SK-N-SH treated with all-trans-retinoic acid at 6 μM for 48 hours (cell line): Measurements from ENCODE around the gene EEF2.
"Not testable (repeated sequence)": the region's sequence is repeated elsewhere in the genome, so short reads cannot be mapped to it uniquely, and the experiment has no call there.

ENCODE experiments used
- ATAC-seq: fragments of 200-7000 bp; cut with Tn5 transposase; 3 replicates; pipeline ENCODE4 v1.9.1; 2020; ENCODE audit warnings: mild to moderate bottlenecking, moderate library complexity
- ARNTL ChIP-seq: fragments of 450-650 bp; formaldehyde crosslinking; IDR thresholded peaks from 2 replicates; pipeline ENCODE4 v1.5.0; 2020; ENCODE audit warnings: low read depth, mild to moderate bottlenecking, moderate library complexity, borderline replicate concordance
- BACH2 ChIP-seq: fragments of 250-450 bp; sonication (Bioruptor Pico); IDR thresholded peaks from 2 replicates; pipeline ENCODE4 v1.9.0; 2021; ENCODE audit warnings: mild to moderate bottlenecking, borderline replicate concordance
- CREB5 ChIP-seq: fragments of 250-450 bp; sonication (Bioruptor Pico); IDR thresholded peaks from 2 replicates; pipeline ENCODE4 v1.5.1; 2020; ENCODE audit warnings: low read depth, mild to moderate bottlenecking, moderate library complexity
- ESRRG ChIP-seq: fragments of 250-450 bp; sonication (Bioruptor Pico); IDR thresholded peaks from 2 replicates; pipeline ENCODE4 v1.6.1; 2021; ENCODE audit warnings: mild to moderate bottlenecking
- GLIS3 ChIP-seq: fragments of 250-450 bp; sonication (Bioruptor Pico); IDR thresholded peaks from 2 replicates; pipeline ENCODE4 v1.5.0; 2020; ENCODE audit warnings: mild to moderate bottlenecking, moderate library complexity
- ISL1 ChIP-seq: fragments of 250-450 bp; sonication (Bioruptor Pico); IDR thresholded peaks from 2 replicates; pipeline ENCODE4 v2.1.2; 2022; ENCODE audit warnings: mild to moderate bottlenecking, moderate library complexity
- OSR1 ChIP-seq: fragments of 250-450 bp; sonication (Bioruptor Pico); IDR thresholded peaks from 2 replicates; pipeline ENCODE4 v1.8.0; 2022; ENCODE audit warnings: moderate library complexity, mild to moderate bottlenecking, inconsistent platforms
- PPARA ChIP-seq: fragments of 250-450 bp; sonication (Bioruptor Pico); IDR thresholded peaks from 2 replicates; pipeline ENCODE4 v1.5.0; 2020; ENCODE audit warnings: mild to moderate bottlenecking, borderline replicate concordance
- RARB ChIP-seq: fragments of 250-450 bp; sonication (Bioruptor Pico); IDR thresholded peaks from 2 replicates; pipeline ENCODE4 v1.8.0; 2021; ENCODE audit warnings: mild to moderate bottlenecking, moderate library complexity
- SNAI2 ChIP-seq: fragments of 250-450 bp; sonication (Bioruptor Pico); IDR thresholded peaks from 2 replicates; pipeline ENCODE4 v1.5.0; 2020; ENCODE audit warnings: mild to moderate bottlenecking, moderate library complexity
- TCF4 ChIP-seq: fragments of 250-450 bp; sonication (Bioruptor Pico); IDR thresholded peaks from 2 replicates; pipeline ENCODE4 v1.8.0; 2021; ENCODE audit warnings: mild to moderate bottlenecking, moderate library complexity, borderline replicate concordance
- TOX ChIP-seq: fragments of 250-450 bp; sonication (Bioruptor Pico); IDR thresholded peaks from 2 replicates; pipeline ENCODE4 v1.8.0; 2021; ENCODE audit warnings: mild to moderate bottlenecking, moderate library complexity, borderline replicate concordance
- ZC3H10 ChIP-seq: fragments of 250-450 bp; sonication (Bioruptor Pico); IDR thresholded peaks from 2 replicates; pipeline ENCODE4 v1.5.1; 2021; ENCODE audit warnings: mild to moderate bottlenecking, moderate library complexity
- ZNF565 ChIP-seq: fragments of 450-650 bp; formaldehyde crosslinking; conservative IDR thresholded peaks from 2 replicates; pipeline ENCODE4 v1.5.0; 2020; ENCODE audit warnings: low read depth, mild to moderate bottlenecking, moderate library complexity
- ZNF70 ChIP-seq: fragments of 450-650 bp; formaldehyde crosslinking; IDR thresholded peaks from 2 replicates; pipeline ENCODE4 v1.5.0; 2020; ENCODE audit warnings: mild to moderate bottlenecking, moderate library complexity
- ZNF8 ChIP-seq: fragments of 450-650 bp; formaldehyde crosslinking; IDR thresholded peaks from 2 replicates; pipeline ENCODE4 v1.5.0; 2020; ENCODE audit warnings: mild to moderate bottlenecking, moderate library complexity
- TF ChIP-seq, protein P1 (sequence below): fragments of 250-450 bp; sonication (Bioruptor Pico); IDR thresholded peaks from 2 replicates; pipeline ENCODE4 v1.8.0; 2021; ENCODE audit warnings: low read depth, mild to moderate bottlenecking, moderate library complexity, borderline replicate concordance
- TF ChIP-seq, protein P2 (sequence below): fragments of 250-450 bp; sonication (Bioruptor Pico); IDR thresholded peaks from 2 replicates; pipeline ENCODE4 v1.8.0; 2020; ENCODE audit warnings: mild to moderate bottlenecking, moderate library complexity, borderline replicate concordance
- TF ChIP-seq, protein P3 (sequence below): fragments of 250-450 bp; sonication (Bioruptor Pico); IDR thresholded peaks from 2 replicates; pipeline ENCODE4 v1.5.1; 2021; ENCODE audit warnings: mild to moderate bottlenecking, moderate library complexity

EEF2 gene

GRCh38 chr19:3949997-3950859, 35.0 kb downstream of the EEF2 start:
- ATAC-seq = no peak
- TF ChIP-seq ZNF565 (CRISPR knock-in tag) (no peak), ZC3H10 (no peak), TCF4 (CRISPR knock-in tag) (no peak), SNAI2 (no peak), PPARA (CRISPR knock-in tag) (no peak), CREB5 (CRISPR knock-in tag) (no peak), BACH2 (CRISPR knock-in tag) (no peak), ZNF70 (CRISPR knock-in tag) (no peak), ZNF8 (CRISPR knock-in tag) (no peak), OSR1 (CRISPR knock-in tag) (no peak), ESRRG (no peak), TOX (CRISPR knock-in tag) (no peak), RARB (no peak), ARNTL (CRISPR knock-in tag) (no peak), GLIS3 (CRISPR knock-in tag) (no peak)
- TF ChIP-seq, protein P1, sequence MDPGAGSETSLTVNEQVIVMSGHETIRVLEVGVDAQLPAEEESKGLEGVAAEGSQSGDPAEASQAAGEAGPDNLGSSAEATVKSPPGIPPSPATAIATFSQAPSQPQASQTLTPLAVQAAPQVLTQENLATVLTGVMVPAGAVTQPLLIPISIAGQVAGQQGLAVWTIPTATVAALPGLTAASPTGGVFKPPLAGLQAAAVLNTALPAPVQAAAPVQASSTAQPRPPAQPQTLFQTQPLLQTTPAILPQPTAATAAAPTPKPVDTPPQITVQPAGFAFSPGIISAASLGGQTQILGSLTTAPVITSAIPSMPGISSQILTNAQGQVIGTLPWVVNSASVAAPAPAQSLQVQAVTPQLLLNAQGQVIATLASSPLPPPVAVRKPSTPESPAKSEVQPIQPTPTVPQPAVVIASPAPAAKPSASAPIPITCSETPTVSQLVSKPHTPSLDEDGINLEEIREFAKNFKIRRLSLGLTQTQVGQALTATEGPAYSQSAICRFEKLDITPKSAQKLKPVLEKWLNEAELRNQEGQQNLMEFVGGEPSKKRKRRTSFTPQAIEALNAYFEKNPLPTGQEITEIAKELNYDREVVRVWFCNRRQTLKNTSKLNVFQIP (CRISPR knock-in tag) = no peak
- TF ChIP-seq, protein P2, sequence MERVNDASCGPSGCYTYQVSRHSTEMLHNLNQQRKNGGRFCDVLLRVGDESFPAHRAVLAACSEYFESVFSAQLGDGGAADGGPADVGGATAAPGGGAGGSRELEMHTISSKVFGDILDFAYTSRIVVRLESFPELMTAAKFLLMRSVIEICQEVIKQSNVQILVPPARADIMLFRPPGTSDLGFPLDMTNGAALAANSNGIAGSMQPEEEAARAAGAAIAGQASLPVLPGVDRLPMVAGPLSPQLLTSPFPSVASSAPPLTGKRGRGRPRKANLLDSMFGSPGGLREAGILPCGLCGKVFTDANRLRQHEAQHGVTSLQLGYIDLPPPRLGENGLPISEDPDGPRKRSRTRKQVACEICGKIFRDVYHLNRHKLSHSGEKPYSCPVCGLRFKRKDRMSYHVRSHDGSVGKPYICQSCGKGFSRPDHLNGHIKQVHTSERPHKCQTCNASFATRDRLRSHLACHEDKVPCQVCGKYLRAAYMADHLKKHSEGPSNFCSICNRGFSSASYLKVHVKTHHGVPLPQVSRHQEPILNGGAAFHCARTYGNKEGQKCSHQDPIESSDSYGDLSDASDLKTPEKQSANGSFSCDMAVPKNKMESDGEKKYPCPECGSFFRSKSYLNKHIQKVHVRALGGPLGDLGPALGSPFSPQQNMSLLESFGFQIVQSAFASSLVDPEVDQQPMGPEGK = no peak
- TF ChIP-seq, protein P3, sequence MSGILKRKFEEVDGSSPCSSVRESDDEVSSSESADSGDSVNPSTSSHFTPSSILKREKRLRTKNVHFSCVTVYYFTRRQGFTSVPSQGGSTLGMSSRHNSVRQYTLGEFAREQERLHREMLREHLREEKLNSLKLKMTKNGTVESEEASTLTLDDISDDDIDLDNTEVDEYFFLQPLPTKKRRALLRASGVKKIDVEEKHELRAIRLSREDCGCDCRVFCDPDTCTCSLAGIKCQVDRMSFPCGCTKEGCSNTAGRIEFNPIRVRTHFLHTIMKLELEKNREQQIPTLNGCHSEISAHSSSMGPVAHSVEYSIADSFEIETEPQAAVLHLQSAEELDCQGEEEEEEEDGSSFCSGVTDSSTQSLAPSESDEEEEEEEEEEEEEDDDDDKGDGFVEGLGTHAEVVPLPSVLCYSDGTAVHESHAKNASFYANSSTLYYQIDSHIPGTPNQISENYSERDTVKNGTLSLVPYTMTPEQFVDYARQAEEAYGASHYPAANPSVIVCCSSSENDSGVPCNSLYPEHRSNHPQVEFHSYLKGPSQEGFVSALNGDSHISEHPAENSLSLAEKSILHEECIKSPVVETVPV = no peak

- ATAC-seq = no peak
- TF ChIP-seq ISL1 (CRISPR knock-in tag) = no peak
- TF ChIP-seq CREB5 (CRISPR knock-in tag) = no peak
- no peak for TF ChIP-seq ZNF565 (CRISPR knock-in tag)
- TF ChIP-seq, protein P3 = no peak
- TF ChIP-seq GLIS3 (CRISPR knock-in tag) = no peak
- no peak for TF ChIP-seq BACH2 (CRISPR knock-in tag)
- TF ChIP-seq, all 23 proteins: peak for 0
These were observed 36.0 kb downstream of the EEF2 start for GRCh38 chr19:3949294-3949693.

- ATAC-seq = not testable (repeated sequence)
These were observed 37.8 kb downstream of the EEF2 start for GRCh38 chr19:3947316-3947933.
